Tibial artery (tissue), 4 donors: ENCODE data around the gene KIRREL3.

Source experiments
- DNase-seq, 2 donors: peaks; one replicate each; pipeline ENCODE4 v3.0.0-alpha.2; 2019
- H3K27ac ChIP-seq, 2 donors: fragments of 200-600 bp; sonication (generic) in 1 of 2; 1 replicate in 1 of 2; 2 replicates in 1 of 2; pipeline ENCODE4 v1.5.1; 2018 to 2019; ENCODE audit warnings: mild to moderate bottlenecking in 1 of 2
- H3K27me3 ChIP-seq, 2 donors: fragments of 200-600 bp; sonication (generic) in 1 of 2; one replicate each; pipeline versions ENCODE4 v1.5.1 to v1.6.0; 2016 to 2019
- H3K36me3 ChIP-seq, 3 donors: fragments of 200-600 bp; sonication (generic) in 2 of 3; one replicate each; pipeline ENCODE4 v1.5.1; 2016 to 2019; ENCODE audit warnings: mild to moderate bottlenecking in 2 of 3
- H3K4me1 ChIP-seq, 4 donors: fragments of 200-600 bp; sonication (generic) in 2 of 4; 1 replicate in 3 of 4; 2 replicates in 1 of 4; pipeline ENCODE4 v1.5.1; 2016 to 2019
- H3K4me3 ChIP-seq, 2 donors: fragments of 200-600 bp; sonication (generic) in 1 of 2; 1 replicate in 1 of 2; 2 replicates in 1 of 2; pipeline ENCODE4 v1.5.1; 2018 to 2019; ENCODE audit warnings: mild to moderate bottlenecking in 2 of 2
- H3K9me3 ChIP-seq, 3 donors: fragments of 200-600 bp; sonication (generic) in 1 of 3; one replicate each; pipeline ENCODE4 v1.5.1; 2016 to 2019
- CTCF ChIP-seq, 2 experiments: fragments of 200-600 bp in 1 of 2; fragments of 450-650 bp in 1 of 2; IDR thresholded peaks; one replicate each; pipeline ENCODE4 v1.5.1; 2017 to 2019; ENCODE audit warnings: antibody characterized with exemption in 2 of 2, mild to moderate bottlenecking in 1 of 2, moderate library complexity in 1 of 2
- intact Hi-C: fragments of 100-400 bp; cut with DNase I; formaldehyde crosslinking; loops from one replicate; pipeline ENCODE4 v1.15.0; 2023; ENCODE audit warnings: low total_unique reads

The KIRREL3 gene

GRCh38 chr11:126992804-126993111 lies 7.8 kb downstream of the KIRREL3 start:
- no peaks in the 10 kb centered on the region for H3K9me3 ChIP-seq
- H3K27me3 ChIP-seq = peaks cover 0 to 40% of the 10 kb centered on the region in 2 donors
- DNase-seq = no peak
- TF ChIP-seq CTCF (IDR thresholded peaks at IDR 0.05) = no peak
- no peak overlapping the region for H3K4me3 ChIP-seq
- H3K4me1 ChIP-seq = no peaks in the 10 kb centered on the region
- no peaks in the 10 kb centered on the region for H3K36me3 ChIP-seq
- no peak overlapping the region for H3K27ac ChIP-seq
- intact Hi-C loops = no loop called here

GRCh38 chr11:126992065-126992803 lies 8.3 kb downstream of the KIRREL3 start:
- Histone ChIP-seq H3K9me3 (no peaks in the 10 kb centered on the region), H3K36me3 (no peaks in the 10 kb centered on the region), H3K4me3 (no peak overlapping the region), H3K27ac (no peak overlapping the region), H3K4me1 (no peaks in the 10 kb centered on the region), H3K27me3 (peaks cover 0 to 35% of the 10 kb centered on the region in 2 donors)
- no peak for TF ChIP-seq CTCF (IDR thresholded peaks at IDR 0.05)
- intact Hi-C loops = no loop called here
- no peak for DNase-seq

- H3K9me3 ChIP-seq = no peaks in the 10 kb centered on the region
- peaks cover 0 to 30% of the 10 kb centered on the region in 2 donors for H3K27me3 ChIP-seq
- H3K4me1 ChIP-seq = no peaks in the 10 kb centered on the region
- intact Hi-C loops = no loop called here
- no peak overlapping the region for H3K27ac ChIP-seq
- no peaks in the 10 kb centered on the region for H3K36me3 ChIP-seq
- no peak for DNase-seq
- no peak overlapping the region for H3K4me3 ChIP-seq
- TF ChIP-seq CTCF (IDR thresholded peaks at IDR 0.05) = no peak
Measured at GRCh38 chr11:126991596-126991995, 9.0 kb downstream of the KIRREL3 start.

DNA sequence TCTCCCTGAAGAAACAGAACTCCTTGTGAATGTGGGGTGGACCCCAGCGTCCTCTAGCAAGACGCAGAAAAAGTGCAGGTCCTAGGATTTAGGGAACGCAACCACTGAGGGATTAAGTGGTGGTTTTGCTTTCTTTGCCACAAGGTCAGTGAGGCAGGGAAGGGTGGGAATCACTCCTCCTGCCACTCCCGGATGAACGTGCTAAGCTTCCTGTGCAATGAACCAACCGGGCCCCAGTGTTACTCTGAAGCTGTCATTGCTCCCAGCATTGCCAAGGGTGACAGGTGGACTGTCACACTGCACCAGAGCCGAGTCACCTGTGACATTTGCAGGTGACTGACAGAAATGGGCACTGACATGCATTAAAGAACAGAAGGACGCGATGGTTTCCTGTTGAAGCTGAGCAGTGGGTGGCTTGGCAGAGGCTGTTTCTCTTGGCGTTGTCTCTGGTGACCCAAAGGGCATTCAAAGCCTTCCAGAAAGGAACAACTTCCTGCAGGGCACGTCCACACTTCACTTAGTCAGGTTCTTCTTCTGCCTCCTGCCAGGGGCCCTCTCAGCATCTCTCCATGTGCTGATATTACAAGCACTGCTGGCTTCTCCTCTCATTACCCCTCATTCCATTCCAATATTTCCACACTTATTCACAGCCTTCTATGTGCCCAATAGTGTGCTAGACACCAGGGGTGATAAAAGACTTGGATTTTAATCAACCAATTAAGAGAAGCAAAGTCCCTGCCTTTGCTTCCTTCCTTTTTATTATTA lies 9.7 kb downstream of the KIRREL3 start:
- H3K36me3 ChIP-seq = no peaks in the 10 kb centered on the region
- no peak for DNase-seq
- peaks cover 0 to 23% of the 10 kb centered on the region in 2 donors for H3K27me3 ChIP-seq
- H3K4me3 ChIP-seq = no peak overlapping the region
- H3K9me3 ChIP-seq = no peaks in the 10 kb centered on the region
- intact Hi-C loops = no loop called here
- H3K4me1 ChIP-seq = no peaks in the 10 kb centered on the region
- TF ChIP-seq CTCF (IDR thresholded peaks at IDR 0.05) = no peak
- H3K27ac ChIP-seq = no peak overlapping the region

DNA sequence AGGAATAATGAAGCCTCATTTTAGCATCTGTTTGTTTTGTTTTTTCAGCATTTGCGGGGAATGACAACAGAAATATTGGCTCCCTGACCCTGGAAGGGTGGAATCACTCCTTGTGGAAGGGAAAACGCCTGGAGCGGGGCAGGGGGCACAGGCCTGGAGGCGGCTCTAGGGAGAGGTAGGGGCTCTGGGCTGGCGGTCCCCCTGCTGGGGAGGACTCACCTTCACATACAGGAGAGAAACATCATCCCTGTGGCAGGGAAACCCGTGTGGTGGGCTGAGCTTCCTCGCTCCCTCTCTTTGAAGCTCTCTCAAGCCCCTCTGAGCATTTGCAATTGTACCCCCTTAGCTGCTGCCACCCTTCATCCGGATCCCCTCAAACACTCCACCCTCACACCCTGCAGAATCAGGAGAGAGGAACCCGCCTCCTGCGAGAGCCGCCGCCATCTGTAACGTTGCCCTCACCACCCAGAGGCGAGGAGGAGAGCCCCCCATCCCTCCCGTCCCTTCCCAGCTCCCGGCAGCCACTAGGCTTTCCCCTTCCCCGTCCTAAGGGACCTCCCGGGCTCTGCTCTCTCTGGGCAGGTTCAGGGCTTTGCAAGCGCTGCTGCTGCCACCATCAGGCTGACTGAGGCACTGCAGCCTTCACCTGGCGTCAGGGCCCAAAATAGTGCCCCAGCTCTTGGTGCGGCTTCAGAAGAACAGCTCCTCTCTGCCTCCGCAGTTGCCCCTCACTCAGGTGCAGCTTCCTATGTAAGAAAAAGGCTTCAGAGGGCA lies 10.4 kb downstream of the KIRREL3 start:
- TF ChIP-seq CTCF (IDR thresholded peaks at IDR 0.05) = peak; percentile 52 to 78
- Histone ChIP-seq H3K9me3 (no peaks in the 10 kb centered on the region), H3K4me1 (no peaks in the 10 kb centered on the region), H3K36me3 (no peaks in the 10 kb centered on the region), H3K27ac (no peak overlapping the region), H3K27me3 (peaks cover 0 to 21% of the 10 kb centered on the region in 2 donors), H3K4me3 (no peak overlapping the region)
- intact Hi-C loops = no loop called here
- DNase-seq = peak; percentile 29 to 70
